Smooth muscle cell of the brain vasculature (primary cell): ENCODE data around the gene CELF6.

Source experiments
- DNase-seq: peaks from one replicate; pipeline ENCODE4 v3.0.0-alpha.2; 2012; ENCODE audit warnings: low read depth, low spot score

Gene CELF6

DNA sequence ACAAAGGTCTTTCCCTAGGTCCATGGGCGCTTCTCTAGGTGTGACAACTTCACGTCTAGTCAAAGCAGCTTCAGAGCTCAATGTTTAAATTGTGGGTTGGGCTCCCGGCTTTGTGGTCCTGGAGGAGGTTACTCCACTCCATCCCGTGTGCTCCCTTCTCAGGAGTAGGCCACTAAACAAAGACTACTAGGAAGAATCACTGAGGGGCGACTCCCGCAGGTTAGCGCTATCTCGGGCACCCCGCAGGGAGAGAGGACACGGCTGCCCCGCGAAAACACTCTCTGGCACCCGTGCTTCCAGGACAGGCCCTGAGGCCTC is 48.1 kb downstream of the CELF6 start:
- no peak for DNase-seq

DNA sequence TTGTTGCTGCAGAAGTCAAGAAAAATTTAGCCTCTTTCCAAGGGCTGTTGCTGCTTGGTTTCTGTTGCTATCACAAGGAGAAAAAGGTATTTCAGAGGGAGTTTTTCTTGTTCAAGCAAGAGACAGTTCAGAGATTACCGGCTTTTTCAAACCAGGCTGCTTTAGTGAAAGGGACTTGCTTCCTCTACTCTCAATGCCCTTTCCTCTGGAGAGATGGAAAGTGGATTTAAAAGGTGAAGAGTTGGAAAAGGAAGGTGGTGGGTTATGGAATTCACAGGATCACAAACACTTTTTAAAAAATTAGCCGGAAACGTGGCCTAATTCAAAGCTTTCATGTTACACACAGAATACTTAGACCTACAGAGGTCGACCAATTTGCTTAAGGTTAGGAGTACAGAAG is 48.7 kb downstream of the CELF6 start:
- no peak for DNase-seq

DNA sequence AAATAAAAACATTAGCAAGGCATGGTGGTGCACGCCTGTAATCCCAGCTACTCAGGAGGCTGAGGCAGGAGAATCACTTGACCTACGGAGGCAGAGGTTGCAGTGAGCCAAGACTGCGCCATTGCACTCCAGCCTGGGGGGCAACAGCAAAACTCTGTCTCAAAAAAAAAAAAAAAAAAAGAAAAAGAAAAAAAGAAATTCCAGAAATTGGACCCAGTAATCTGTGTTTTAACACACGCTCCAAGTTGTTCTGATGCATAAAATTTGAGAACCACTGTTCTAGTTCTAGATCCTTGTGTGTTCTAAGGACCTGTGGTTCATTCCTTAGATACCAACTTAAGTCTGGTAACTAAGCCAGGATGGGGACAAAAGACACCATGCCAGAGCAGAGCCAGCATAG is 50.2 kb downstream of the CELF6 start:
- DNase-seq: no peak

DNA sequence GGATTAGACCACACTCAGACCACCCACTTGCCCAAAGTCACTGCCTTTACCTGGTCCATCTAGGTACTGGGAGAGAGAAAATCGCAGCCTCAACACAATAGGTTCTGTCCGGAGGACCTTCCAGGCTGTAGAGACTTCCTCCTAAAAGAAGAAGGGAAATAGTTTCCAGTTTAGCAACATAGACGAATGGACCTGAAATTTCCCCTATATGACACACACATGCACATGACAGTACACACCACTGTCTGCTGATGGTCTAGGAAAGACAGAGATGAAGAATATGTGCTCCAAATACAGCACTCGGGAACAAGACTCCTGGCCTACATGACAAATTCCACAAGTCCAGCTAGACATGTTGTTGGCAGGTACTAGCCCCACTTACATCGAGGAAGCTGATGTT is 54.9 kb downstream of the CELF6 start:
- DNase-seq: no peak

DNA sequence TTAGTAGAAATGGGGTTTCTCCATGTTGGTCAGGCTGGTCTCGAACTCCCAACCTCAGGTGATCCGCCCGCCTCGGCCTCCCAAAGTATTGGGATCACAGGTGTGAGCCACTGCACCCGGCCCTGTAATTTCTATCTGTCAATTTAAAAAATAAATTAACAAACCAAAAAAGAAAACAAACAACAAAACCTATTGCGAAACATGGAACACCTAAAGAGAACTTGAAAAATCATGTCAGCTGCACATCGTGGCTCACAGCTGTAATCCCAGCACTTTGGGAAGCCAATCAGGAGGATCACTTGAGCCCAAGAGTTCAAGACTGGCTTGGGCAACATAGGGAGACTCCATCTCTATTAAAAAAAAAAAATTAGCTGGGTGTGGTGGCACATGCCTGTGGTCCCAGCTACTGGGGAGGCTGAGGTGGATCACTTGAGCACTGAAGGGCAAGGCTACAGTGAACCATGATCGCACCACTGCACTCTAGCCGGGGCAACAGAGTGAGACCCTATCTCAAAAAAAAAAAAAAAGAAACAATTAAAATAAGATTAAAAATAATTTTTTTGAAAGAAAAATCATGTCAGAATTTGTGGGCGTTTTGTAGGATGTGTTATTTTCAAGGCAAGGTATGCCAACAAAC is 67.2 kb downstream of the CELF6 start:
- DNase-seq: no peak

DNA sequence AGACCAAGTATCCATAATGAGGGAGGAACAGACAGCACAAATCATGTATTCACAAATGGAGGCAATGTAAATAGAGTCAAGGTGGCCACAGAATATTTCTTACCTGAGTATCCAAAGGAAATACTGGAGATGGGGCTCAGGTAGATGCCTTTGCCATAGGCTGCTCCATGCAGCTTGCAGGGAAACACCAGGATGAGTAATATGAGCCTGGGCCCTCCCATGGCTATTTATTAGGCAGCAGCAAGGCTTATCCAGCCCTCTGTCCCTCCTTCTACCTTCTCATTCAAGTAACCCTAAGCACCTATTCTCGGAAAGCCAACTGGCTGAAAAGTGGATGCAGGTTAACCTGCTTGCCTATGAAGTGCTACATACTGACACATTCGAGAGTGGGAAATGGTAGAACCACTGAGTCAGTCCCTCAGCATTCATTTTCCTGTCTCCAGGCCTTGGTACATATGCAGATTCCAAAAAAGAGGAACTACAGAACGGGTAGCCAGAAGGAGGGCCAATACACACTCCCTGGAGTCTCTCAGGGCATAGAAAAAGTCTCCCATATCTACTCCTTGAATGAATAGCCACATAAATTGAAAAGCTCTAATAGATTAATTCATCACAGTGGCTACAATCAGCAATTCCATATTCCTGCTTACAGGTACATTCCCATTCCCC is 70.7 kb downstream of the CELF6 start:
- no peak for DNase-seq

DNA sequence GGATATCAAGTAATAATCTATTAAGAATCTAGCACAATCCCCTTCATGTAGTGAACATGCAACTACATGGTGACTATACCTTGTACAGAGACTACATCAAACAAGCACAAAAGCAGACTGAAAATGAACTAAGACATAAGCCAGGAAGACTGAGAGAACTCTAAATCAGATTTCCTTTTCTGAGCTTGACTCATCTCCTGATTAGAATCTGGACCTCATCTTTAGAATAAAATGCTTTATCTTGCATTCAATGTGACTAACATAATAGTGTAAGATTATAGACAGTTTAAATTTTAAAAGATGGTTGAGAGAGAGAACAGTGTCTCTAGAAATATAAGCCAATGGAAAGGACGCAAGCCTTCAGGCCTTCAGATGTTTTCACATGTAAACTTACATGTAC is 71.4 kb downstream of the CELF6 start:
- DNase-seq: no peak

DNA sequence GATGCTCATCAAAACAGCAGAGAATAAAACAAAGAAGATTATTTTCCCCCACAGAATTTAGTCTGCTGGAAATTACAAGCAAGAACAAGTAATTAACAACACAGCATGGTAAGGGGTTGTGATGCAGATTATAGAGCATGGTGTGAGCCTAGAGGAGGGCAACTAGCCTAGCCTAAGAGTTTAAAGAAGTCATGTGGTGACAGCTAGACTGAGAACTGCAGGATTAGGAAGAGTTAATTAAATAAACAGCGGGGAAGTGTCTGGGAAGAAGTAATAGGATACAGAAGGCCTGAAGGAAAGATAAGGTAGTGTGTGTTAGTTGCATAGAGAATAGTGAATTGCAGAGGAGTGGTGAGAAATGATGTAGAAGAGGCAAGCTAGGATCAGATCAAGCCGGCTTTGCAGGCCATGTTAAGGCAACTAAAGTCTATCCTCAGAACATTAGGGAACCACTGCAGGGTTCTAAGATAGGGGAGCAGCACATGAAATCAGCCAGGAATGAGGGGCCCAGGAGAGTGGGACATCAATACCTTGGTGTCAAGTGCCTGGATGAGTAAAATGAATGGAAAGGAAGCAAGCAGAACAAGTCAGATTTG is 77.1 kb downstream of the CELF6 start:
- DNase-seq: no peak

DNA sequence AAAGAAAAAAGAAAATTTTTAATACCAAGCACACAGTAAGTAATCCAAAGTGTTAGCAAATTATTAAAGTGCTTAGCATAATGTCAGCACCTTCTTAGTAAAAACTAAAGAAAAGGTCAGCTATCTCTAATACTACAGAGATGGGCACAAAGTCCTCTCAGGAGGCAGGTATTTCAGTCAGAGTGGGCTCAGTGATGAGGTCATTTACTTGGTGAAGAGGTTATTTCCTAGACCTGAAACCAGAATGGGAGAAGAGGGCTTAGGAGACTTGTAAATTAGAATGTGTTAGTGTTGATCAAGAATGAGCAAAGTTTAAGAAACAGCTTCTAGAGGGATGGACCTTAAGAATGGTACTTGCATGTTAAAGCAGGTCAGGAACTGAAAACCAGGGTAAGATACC is 80.3 kb downstream of the CELF6 start:
- no peak for DNase-seq

DNA sequence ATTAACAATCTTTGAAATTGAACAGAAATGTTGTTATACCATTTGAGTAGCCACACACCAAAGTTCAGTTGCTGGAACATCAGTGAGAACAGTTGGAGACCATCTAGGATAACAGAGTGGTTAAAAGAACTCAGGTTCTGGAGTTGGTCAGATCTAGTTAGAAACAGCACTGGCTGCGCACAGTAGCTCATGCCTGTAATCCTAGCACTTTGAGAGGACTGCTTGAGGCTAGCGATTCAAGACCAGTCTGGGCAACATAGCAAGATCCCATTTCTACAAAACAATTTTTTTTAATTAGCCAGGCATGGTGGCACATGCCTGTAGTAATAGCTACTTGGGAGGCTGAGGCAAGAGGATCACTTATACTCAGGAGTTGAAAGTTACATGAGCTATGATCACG is 81.4 kb downstream of the CELF6 start:
- DNase-seq: no peak

DNA sequence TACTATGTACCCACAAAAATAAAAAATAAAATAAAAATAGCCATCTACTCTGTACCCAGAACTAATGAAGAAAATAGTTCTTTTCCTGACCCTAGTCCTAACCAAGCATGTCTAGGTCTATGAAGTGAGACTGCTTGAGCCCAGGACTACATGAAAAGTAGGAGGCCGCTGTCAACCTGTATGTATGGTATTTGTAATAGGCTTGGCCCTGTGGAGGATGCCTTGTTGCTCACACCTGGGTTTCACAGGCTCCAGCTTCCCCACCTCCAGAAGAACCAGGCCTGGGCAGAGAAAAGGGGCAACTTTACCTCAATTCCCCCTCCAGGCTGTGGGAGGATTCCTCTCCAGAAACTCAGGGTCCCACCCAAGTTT is 82.1 kb downstream of the CELF6 start:
- no peak for DNase-seq

DNA sequence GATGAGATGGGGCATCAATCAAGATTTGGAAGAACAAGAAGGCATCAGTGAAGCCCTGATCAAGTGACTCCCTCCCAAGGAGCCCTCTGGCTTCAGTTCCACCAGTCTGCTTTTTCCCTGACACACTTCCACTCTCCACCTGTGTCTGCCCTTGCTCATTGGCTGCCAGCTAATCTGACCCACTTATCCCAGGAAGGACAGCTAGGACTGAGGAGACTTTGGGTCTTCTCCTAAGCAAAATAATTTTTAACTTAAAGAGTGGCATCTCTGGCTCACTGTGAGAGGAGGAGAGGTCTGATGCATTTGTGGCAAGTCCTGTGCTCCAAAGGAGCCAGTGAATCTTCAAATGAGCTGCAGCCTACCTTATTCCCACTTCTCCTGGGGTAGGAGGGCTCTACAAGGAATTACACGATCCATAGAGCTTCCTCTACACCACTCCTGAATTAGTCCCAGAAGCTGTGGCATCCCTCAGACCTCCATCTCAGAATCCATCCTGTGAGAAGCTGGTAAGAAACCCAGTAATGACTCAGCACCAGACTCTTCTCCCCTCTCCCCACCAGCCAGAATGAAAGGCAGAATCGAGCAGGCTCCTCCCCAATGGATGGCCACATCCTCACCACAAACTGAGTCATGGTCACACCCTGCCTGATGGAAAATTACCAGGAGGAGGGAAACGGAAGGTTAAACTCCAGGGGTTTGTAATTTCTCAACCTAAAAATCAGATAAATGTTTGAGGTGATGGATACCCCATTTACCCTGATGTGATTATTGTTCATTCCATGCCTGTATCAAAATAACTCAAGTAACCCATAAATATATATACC is 82.7 kb downstream of the CELF6 start:
- peak; percentile 84 for DNase-seq

DNA sequence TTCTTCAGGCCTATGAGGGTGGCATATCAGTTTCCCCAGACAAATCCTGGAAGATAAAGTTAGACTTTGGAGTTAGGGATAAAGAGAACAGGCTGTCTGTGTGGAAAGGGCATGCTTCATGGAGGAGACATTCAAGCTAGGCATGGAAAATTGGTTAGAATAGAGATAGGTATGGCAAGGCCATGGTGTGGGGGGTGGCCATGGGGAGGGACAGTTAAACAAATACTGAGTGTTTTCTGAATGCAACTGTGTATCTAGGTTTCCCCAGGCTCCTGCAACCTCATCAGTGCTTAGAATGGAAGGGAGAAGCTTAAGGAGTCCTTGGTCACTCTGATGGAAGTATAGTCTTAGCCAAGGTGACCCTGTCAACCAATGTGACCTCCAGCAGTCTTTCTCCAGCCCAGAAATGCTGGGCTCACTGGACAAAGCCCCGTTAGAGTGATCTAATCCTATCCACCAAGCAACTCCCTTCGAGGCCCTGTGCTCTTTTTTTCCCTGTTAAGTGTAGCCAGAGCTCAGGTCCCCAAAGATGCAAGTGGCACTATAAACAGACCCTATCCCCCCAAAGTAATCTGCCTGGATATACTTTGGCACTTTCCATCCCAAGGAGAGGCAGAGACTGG is 83.5 kb downstream of the CELF6 start:
- no peak for DNase-seq

DNA sequence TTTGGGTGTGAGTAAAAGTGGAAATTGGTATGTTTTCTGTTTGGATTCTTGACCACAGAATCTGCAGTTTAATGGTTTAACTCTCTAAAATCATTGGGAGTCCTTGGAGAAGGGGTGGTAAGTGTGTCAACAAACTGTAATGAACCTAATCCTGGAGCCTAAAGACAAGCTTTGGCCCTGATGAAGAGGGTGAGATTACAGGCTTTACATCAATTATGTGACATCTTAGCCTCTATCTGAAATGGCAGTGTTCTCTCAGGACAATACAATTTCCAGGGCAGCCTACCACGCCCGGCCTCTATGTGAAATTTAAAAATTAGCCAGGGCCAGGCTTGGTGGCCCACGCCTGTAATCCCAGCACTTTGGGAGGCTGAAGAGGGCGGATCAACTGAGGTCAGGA is 84.7 kb downstream of the CELF6 start:
- DNase-seq: no peak
